Nephron (organoid): ENCODE results near the gene GPR4.
A peak's percentile ranks its signal among the peaks of the same experiment; 100 is the strongest.

Experiments
- H3K27ac Mint-ChIP-seq, 3 experiments: 2 replicates each; pipeline ENCODE4 v1.8.0; 2020; ENCODE audit warnings: mixed read lengths in 3 of 3, mild to moderate bottlenecking in 2 of 3, moderate library complexity in 1 of 3
- H3K27me3 Mint-ChIP-seq: 2 replicates; pipeline ENCODE4 v1.8.0; 2021; ENCODE audit warnings: low read depth, mild to moderate bottlenecking, moderate library complexity, mixed read lengths
- H3K36me3 Mint-ChIP-seq: 2 replicates; pipeline ENCODE4 v1.8.0; 2020; ENCODE audit warnings: low read depth, mixed read lengths
- H3K4me1 Mint-ChIP-seq: 2 replicates; pipeline ENCODE4 v1.8.0; 2020; ENCODE audit warnings: mixed read lengths
- H3K4me3 Mint-ChIP-seq, 3 experiments: 2 replicates each; pipeline ENCODE4 v1.8.0; 2020; ENCODE audit warnings: mild to moderate bottlenecking in 3 of 3, mixed read lengths in 3 of 3, moderate library complexity in 2 of 3
- H3K9me3 Mint-ChIP-seq: 2 replicates; pipeline ENCODE4 v1.8.0; 2020; ENCODE audit warnings: mixed read lengths
- TF ChIP-seq, protein P1 (sequence below), 3 experiments: fragments of 200-600 bp; sonication (generic); IDR thresholded peaks; one replicate each; pipeline ENCODE4 v1.5.0; 2021; ENCODE audit warnings: antibody characterized with exemption in 3 of 3; ENCODE audit not compliant: unreplicated experiment in 3 of 3

Gene GPR4

DNA sequence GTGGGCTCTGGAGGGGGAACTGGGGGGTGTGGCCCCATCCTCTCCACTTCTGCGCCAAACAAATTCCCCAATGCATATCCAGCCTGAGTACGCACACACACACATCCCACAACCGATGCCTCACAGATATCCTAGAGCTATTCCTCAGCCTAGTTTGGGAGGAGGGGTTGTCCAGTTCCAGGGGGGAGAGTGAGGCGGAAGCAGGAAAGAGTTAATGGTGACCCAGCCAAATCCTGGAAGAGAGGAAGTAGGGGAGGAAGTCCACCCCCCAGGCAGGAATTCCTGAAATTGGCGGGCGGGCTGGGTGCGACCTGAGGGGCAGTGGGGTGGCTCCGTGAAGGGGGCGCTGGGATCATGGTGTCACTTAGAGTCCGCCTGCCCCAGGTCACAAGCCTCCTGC is 897 bp downstream of the GPR4 start:
- Mint-ChIP-seq H3K4me1 (peaks cover 19% of the 10 kb centered on the region), H3K27ac (no peak overlapping the region), H3K9me3 (no peaks in the 10 kb centered on the region), H3K4me3 (peak overlapping the region; percentile 65 to 71 (median 67)), H3K36me3 (no peaks in the 10 kb centered on the region), H3K27me3 (peaks cover 82% of the 10 kb centered on the region)
- TF ChIP-seq, protein P1, sequence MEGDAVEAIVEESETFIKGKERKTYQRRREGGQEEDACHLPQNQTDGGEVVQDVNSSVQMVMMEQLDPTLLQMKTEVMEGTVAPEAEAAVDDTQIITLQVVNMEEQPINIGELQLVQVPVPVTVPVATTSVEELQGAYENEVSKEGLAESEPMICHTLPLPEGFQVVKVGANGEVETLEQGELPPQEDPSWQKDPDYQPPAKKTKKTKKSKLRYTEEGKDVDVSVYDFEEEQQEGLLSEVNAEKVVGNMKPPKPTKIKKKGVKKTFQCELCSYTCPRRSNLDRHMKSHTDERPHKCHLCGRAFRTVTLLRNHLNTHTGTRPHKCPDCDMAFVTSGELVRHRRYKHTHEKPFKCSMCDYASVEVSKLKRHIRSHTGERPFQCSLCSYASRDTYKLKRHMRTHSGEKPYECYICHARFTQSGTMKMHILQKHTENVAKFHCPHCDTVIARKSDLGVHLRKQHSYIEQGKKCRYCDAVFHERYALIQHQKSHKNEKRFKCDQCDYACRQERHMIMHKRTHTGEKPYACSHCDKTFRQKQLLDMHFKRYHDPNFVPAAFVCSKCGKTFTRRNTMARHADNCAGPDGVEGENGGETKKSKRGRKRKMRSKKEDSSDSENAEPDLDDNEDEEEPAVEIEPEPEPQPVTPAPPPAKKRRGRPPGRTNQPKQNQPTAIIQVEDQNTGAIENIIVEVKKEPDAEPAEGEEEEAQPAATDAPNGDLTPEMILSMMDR (IDR thresholded peaks at IDR 0.05; ENCODE audit: unreplicated experiment in 3 of 3), result no peak

DNA sequence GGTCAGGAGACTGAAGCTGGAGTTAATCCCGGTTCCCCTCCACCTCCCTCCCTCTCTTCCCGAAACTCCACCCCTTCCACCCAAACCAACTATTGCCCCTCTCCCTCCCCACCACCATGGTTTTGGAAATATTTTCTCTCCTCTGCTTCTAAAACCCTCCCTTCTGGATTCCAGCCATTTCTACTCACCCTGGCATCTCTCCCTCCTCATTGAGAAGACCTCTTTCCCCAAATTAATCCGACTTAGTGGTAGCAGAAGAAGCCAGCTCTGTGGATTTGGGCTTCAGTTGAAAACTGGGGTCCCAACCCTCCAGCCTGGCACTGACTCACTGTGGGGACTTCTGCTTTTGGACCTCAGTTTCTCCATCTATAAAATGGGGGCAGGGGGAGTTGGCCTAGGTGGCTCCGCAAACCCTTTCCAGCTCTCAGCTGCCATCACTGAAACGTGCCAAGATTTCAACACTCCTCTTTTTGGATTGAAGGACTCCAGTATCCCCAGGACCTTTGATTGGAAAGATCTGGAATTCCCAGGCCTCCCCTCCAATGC is 1.6 kb downstream of the GPR4 start:
- no peaks in the 10 kb centered on the region for H3K36me3 Mint-ChIP-seq
- H3K4me1 Mint-ChIP-seq, result peaks cover 19% of the 10 kb centered on the region
- H3K27me3 Mint-ChIP-seq, result peaks cover 89% of the 10 kb centered on the region
- no peak overlapping the region for H3K4me3 Mint-ChIP-seq
- TF ChIP-seq, protein P1 (IDR thresholded peaks at IDR 0.05; ENCODE audit: unreplicated experiment in 3 of 3), result no peak
- H3K27ac Mint-ChIP-seq, result no peak overlapping the region
- H3K9me3 Mint-ChIP-seq, result no peaks in the 10 kb centered on the region

DNA sequence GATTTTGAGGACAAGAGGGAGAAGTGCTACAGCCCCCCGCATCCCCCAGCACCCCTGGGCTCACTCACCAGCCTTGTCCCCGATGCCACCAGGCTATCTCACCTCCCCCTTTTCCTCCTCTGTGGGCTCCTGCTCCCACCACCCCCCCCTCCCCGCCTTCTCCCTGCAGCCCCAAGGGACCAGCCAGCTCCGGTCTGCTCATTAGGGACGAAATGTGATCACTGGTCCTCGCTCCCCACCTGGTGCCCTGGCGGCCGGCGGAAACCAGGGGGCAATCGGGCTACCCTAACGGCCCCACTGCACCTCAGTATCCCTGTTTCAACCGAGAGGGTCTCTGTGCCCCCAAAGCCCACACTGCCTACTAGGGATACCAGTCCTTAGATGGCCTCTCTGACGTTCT is 2.7 kb downstream of the GPR4 start:
- Mint-ChIP-seq H3K27ac (no peak overlapping the region), H3K9me3 (no peaks in the 10 kb centered on the region), H3K4me3 (peak overlapping the region in 1 of 3 experiments; percentile 36), H3K4me1 (peaks cover 19% of the 10 kb centered on the region), H3K36me3 (no peaks in the 10 kb centered on the region), H3K27me3 (peaks cover 95% of the 10 kb centered on the region)
- TF ChIP-seq, protein P1 (IDR thresholded peaks at IDR 0.05; ENCODE audit: unreplicated experiment in 3 of 3), result no peak

DNA sequence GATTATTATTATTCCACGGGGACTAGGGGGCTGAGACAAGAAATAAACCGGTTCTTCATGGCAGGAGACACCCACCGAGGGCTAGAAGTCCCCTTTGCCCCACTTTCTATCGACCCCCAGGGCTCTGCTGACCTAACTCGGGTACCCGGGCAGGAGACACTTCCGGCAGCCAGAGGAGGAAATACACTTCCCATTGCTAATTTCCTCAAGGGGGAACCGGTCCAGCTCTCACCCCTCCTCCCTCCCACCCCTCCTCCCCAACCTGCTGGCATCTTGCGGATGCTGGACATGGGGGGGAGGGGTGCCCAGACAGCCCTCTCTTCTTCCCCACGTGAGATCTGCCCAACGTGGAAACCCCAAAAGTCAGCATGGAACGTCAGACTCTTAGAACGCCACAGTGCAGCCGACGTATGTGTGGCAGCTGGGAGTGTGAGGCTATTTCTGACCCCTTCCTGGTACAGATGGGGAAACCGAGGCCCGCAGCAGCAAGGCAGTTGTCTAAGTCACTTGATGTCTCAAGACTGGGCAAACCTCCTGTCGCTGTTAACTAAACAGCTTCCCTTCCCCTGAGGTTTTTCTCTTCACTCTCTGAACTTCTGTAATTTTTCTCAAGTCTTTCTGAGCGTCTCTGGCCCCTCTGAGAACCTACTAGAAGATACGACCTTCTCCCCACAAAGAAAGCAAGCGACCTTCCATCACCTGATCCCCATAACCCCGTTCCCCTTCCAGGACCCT is 3.6 kb downstream of the GPR4 start:
- TF ChIP-seq, protein P1 (IDR thresholded peaks at IDR 0.05; ENCODE audit: unreplicated experiment in 3 of 3), result no peak
- Mint-ChIP-seq H3K4me3 (peak overlapping the region; percentile 16 to 44 (median 27)), H3K4me1 (peaks cover 19% of the 10 kb centered on the region), H3K36me3 (no peaks in the 10 kb centered on the region), H3K27ac (no peak overlapping the region), H3K27me3 (peaks cover 89% of the 10 kb centered on the region), H3K9me3 (no peaks in the 10 kb centered on the region)

DNA sequence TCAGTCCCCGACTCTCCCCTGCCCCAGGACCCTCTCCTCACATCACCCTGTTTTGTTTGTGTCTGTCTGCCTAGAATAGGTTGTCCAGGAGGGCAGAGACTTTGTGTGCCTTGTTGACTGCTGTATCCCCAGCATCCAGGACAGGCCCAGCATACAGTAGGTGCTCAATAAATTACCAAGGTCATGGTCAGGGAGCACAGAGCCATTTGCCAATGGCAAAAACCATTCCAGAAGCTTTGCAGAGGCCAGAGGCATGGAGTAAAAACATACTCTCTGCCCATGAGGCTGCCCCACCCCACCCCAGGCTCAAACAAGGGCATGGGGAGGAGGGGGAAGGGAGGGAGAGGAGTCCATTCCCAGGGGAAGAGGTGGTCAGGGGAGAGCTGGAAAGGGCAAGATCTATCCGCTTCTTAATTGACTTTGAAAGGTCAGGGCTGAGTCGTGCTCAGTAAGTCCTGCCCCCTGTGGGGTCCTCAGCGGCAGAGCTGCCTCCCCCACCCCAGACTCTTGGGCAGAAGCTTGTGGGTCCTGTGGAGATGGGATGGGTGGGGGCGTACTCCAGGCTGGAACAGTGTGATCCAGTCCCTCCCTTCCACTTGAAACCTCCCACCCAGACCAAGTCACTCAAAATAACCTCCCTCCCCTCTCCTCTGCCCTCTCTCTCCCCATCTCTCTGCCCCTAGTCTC is 4.4 kb downstream of the GPR4 start:
- Mint-ChIP-seq H3K4me1 (peaks cover 19% of the 10 kb centered on the region), H3K9me3 (no peaks in the 10 kb centered on the region), H3K4me3 (peak overlapping the region in 2 of 3 experiments; percentile 16 to 44), H3K27ac (no peak overlapping the region), H3K36me3 (no peaks in the 10 kb centered on the region), H3K27me3 (peaks cover 86% of the 10 kb centered on the region)
- TF ChIP-seq, protein P1 (IDR thresholded peaks at IDR 0.05; ENCODE audit: unreplicated experiment in 3 of 3), result no peak
